ENCODE data around the gene SUCLA2.

Gene SUCLA2

DNA sequence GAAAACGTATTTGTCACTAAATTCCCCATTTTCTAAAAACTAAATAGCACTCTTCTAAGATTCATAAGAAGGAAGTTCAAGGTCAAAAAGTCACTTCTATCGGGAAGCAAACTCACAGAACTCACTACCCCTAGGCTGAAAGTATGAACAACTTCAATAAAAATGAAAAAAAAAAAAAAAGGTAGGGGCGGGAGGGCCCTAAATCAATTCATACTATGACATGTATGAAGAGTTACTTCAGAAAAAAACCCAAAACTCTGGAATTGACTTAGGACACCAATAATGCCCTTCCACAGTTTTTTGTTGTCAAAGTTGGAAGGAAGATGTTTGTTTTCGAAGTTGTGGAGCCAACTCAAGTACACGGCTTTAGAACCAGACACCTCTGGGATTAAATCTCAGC, 1.1 kb downstream of the SUCLA2 start:
- DNase-seq (ENCODE audit: low read depth), result no peak
- peak overlapping the region; percentile 100 for H3K4me3 ChIP-seq (ENCODE audit: low read depth, low read length)
- TF ChIP-seq, protein P1, sequence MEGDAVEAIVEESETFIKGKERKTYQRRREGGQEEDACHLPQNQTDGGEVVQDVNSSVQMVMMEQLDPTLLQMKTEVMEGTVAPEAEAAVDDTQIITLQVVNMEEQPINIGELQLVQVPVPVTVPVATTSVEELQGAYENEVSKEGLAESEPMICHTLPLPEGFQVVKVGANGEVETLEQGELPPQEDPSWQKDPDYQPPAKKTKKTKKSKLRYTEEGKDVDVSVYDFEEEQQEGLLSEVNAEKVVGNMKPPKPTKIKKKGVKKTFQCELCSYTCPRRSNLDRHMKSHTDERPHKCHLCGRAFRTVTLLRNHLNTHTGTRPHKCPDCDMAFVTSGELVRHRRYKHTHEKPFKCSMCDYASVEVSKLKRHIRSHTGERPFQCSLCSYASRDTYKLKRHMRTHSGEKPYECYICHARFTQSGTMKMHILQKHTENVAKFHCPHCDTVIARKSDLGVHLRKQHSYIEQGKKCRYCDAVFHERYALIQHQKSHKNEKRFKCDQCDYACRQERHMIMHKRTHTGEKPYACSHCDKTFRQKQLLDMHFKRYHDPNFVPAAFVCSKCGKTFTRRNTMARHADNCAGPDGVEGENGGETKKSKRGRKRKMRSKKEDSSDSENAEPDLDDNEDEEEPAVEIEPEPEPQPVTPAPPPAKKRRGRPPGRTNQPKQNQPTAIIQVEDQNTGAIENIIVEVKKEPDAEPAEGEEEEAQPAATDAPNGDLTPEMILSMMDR (conservative IDR thresholded peaks at IDR 0.05; ENCODE audit: low read depth, low read length), result no peak

DNA sequence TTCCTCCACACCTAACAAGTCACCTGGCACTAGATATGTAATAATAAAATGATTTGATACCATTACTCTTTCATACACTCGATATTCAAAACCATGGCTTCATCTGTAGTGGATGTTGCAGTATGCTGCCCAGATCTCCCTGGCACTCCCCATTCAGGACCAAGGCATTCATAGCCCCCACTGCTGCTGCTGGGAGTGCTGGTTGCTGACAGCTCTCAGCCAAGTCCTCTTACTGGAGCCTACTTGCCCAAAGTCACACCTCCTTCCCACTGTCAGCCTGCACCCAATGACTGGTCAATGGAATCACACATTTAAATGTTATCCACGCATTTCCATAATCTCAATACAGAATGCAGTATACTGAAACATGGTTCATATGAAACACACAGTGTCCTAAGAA, 3.7 kb downstream of the SUCLA2 start:
- no peak for DNase-seq (ENCODE audit: low read depth)
- H3K4me3 ChIP-seq (ENCODE audit: low read depth, low read length), result no peak overlapping the region
- TF ChIP-seq, protein P1 (conservative IDR thresholded peaks at IDR 0.05; ENCODE audit: low read depth, low read length), result no peak

DNA sequence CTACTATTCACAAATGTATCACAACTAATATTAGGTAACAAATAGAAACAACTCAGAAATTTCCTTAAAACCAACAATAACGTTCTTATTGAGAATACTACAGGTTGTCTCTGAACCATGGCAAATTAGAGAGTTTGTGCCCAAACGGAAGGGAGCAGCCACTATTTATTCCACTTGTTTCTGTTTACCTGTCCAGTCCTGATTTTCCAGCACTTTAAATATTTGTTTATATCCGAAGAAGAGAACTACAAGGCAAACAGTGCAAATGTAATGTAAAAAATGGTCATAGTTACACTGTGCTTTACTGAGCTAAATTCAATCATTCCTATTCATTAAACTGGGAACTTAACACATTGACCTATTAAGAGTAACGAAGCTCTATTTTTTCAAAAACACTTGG, 9.2 kb downstream of the SUCLA2 start:
- TF ChIP-seq, protein P1 (conservative IDR thresholded peaks at IDR 0.05; ENCODE audit: low read depth, low read length), result no peak
- no peak for DNase-seq (ENCODE audit: low read depth)
- no peak overlapping the region for H3K4me3 ChIP-seq (ENCODE audit: low read depth, low read length)

DNA sequence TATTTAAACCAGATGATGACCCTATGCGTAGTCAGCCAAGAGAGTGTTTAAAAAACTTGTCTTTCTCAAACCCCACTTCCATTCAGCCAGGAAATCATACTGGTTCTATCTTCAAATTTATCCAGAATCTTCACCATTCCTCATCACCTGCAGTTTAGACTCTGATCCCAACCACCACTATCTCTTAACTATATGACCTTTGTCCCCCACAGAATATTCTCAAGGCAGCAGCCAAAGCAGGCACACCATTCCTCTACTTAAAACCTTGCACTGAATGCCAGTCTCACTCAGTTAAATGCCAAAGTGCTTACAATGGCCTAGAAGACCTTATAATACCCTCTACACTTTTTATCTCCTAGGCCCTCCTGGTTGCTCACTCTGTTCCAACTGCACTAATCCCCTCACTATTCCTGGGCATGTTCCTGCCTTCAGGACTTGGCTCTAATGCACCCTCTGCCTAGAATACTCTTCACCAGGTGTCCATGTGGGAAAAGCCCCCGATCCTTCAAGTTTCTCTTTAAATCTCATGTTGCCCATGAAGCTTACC, 10.1 kb downstream of the SUCLA2 start:
- DNase-seq (ENCODE audit: low read depth), result no peak
- no peak overlapping the region for H3K4me3 ChIP-seq (ENCODE audit: low read depth, low read length)
- TF ChIP-seq, protein P1 (conservative IDR thresholded peaks at IDR 0.05; ENCODE audit: low read depth, low read length), result no peak

DNA sequence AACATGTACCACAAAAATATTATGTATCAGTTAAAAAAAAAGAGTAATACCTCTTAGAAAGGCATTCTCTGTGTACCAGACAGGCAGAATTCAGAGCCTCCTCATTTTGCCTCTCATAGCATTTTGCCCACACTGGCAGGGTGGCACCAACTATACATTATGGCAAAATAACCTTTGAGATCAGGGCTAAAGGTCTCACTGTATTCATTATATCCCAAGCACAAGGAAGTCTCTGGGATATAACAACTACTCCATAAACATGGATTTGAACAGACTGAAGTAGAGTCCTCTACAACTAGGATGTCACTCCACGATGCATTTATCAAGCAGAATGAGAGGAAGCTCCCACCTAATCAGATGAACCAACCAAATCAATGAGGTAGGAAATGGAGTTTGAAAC, 10.6 kb downstream of the SUCLA2 start:
- TF ChIP-seq, protein P1 (conservative IDR thresholded peaks at IDR 0.05; ENCODE audit: low read depth, low read length), result no peak
- no peak overlapping the region for H3K4me3 ChIP-seq (ENCODE audit: low read depth, low read length)
- DNase-seq (ENCODE audit: low read depth), result no peak

DNA sequence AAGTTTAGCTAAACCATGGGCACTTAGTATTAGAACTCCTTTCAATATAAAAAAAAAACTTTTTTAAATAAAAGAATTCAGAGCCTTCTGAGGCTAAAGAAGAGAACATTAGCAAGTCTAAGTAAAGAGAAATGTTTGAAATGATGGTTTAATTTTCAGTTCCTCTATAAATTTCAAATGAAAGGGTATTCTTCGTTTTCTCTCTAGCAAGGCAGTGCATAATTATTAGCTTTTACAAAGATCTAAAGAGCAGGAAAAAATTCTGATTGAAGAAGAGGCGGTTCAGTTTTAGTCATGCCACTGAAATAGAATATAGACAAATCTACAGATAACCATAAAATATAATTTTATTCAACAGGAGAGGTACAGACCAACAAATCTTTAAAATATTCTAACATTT, 18.0 kb downstream of the SUCLA2 start:
- TF ChIP-seq, protein P1 (conservative IDR thresholded peaks at IDR 0.05; ENCODE audit: low read depth, low read length), result no peak
- no peak for DNase-seq (ENCODE audit: low read depth)
- H3K4me3 ChIP-seq (ENCODE audit: low read depth, low read length), result no peak overlapping the region

DNA sequence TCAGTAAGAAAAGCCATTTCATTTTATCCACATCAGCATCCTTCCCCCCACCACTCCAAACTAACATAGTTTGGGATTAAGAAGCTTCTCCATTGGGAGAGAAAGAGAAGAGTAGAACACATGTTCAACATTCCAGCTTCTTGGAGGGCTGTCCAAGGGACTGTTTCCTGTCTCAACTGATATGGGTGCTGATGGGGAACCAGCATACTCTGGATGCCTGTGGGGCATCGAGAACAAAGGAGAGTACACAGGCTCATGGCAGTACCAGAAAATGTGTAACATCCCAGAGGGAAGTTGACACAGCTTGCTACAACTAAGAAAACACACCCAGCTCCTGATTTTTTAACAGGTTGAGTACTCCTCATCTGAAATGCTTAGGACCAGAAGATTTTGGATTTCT, 24.7 kb downstream of the SUCLA2 start:
- H3K4me3 ChIP-seq (ENCODE audit: low read depth, low read length), result no peak overlapping the region
- peak; percentile 8 for DNase-seq (ENCODE audit: low read depth)
- TF ChIP-seq, protein P1 (conservative IDR thresholded peaks at IDR 0.05; ENCODE audit: low read depth, low read length), result no peak

All from choroid plexus epithelial cell (primary cell).